Panc1 (cell line): ENCODE results near the gene MRPL14. TPM values are rescaled to one million over a fixed set of nuclear protein-coding genes. Genes with fewer than 3 reads are reported as not detected.

ENCODE experiments used
- ATAC-seq: fragments of 200-7000 bp; cut with Tn5 transposase; 2 replicates; pipeline ENCODE4 v1.9.1; 2020; ENCODE audit warnings: mild to moderate bottlenecking, moderate library complexity
- BruUV-seq: library from RNA; stranded (reverse); fragments of 400-500 nt; replicated peaks from 2 replicates; lab custom pipeline; 2021; lab: Mats Ljungman, UMichigan
- CTCF ChIA-PET: fragments of 300-600 bp; sonication (Branson Sonifier 250); formaldehyde crosslinking; loops from one replicate; lab custom pipeline; 2022; ENCODE audit warnings: antibody characterized with exemption; lab: Charles Lee
- POLR2A ChIA-PET: fragments of 300-600 bp; sonication (Branson Sonifier 250); formaldehyde crosslinking; loops from one replicate; lab custom pipeline; 2022; ENCODE audit warnings: antibody characterized with exemption; lab: Charles Lee
- DNase-seq: peaks from one replicate; pipeline ENCODE4 v3.0.0-alpha.2; 2010; ENCODE audit warnings: low read depth, low spot score
- H3K27ac ChIP-seq: 2 replicates; pipeline ENCODE4 v1.5.1; 2011; ENCODE audit warnings: mild to moderate bottlenecking, low read length, inconsistent platforms
- H3K27me3 ChIP-seq: fragments of 200-500 bp; sonication (Bioruptor generic); 2 replicates; pipeline ENCODE4 v1.6.0; 2014; ENCODE audit warnings: low read length, inconsistent platforms; ENCODE audit not compliant: control insufficient read depth, insufficient read depth
- H3K36me3 ChIP-seq: fragments of 200-500 bp; sonication (Bioruptor generic); 2 replicates; pipeline ENCODE4 v1.5.1; 2014; ENCODE audit warnings: inconsistent platforms, mild to moderate bottlenecking, low read length, moderate library complexity; ENCODE audit not compliant: control insufficient read depth, insufficient read depth
- H3K4me1 ChIP-seq: 2 replicates; pipeline ENCODE4 v1.5.1; 2011; ENCODE audit warnings: inconsistent platforms, mild to moderate bottlenecking, low read length, moderate library complexity; ENCODE audit not compliant: control insufficient read depth, insufficient read depth
- H3K4me3 ChIP-seq, 2 experiments: 2 replicates each; pipeline ENCODE4 v1.5.1; 2011 to 2012; ENCODE audit warnings: low read depth in 2 of 2, low read length in 2 of 2, mild to moderate bottlenecking in 2 of 2, inconsistent platforms in 1 of 2, moderate library complexity in 1 of 2
- H3K9me3 ChIP-seq: fragments of 200-500 bp; sonication (Bioruptor generic); 2 replicates; pipeline ENCODE4 v1.5.1; 2014; ENCODE audit warnings: low read depth, mild to moderate bottlenecking, inconsistent platforms, low read length, moderate library complexity; ENCODE audit not compliant: control insufficient read depth, insufficient read depth
- CTCF ChIP-seq: fragments of 450-650 bp; IDR thresholded peaks from 2 replicates; pipeline ENCODE4 v1.5.1; 2017; ENCODE audit warnings: mild to moderate bottlenecking
- POLR2AphosphoS5 ChIP-seq: IDR thresholded peaks from 2 replicates; pipeline ENCODE4 v1.6.1; 2012; ENCODE audit warnings: mild to moderate bottlenecking, low read depth, low read length, moderate library complexity
- REST ChIP-seq, 2 experiments: IDR thresholded peaks; 2 replicates each; pipeline ENCODE4 v1.6.1; 2011 to 2012; ENCODE audit warnings: low read depth in 2 of 2, control low read depth in 1 of 2, low read length in 1 of 2, mild to moderate bottlenecking in 1 of 2, moderate library complexity in 1 of 2; ENCODE audit not compliant: insufficient read depth in 1 of 2
- SIN3A ChIP-seq: IDR thresholded peaks from 2 replicates; pipeline ENCODE4 v1.6.1; 2012; ENCODE audit warnings: low read depth, mild to moderate bottlenecking, low read length, moderate library complexity, borderline replicate concordance; ENCODE audit not compliant: insufficient read depth
- TCF7L2 ChIP-seq: IDR thresholded peaks from 2 replicates; pipeline ENCODE4 v1.6.1; 2011; ENCODE audit warnings: mild to moderate bottlenecking, low read depth, low read length, inconsistent platforms
- in situ Hi-C: cut with HindIII; loops from 2 replicates; pipeline ENCODE4 v1.10.0; 2016; ENCODE audit warnings: low sequenced_read_pairs, low pct_unique_long_range_greater_than_20kb
- intact Hi-C: fragments of 100-400 bp; cut with micrococcal nuclease; formaldehyde crosslinking; loops from one replicate; pipeline ENCODE4 v1.10.0; 2022; ENCODE audit not compliant: unreplicated experiment
- total RNA-seq: library from RNA; stranded (reverse); gene quantifications from one replicate; pipeline ENCODE4 v1.2.1, GENCODE V29; 2021; ENCODE audit not compliant: unreplicated experiment

Gene MRPL14
- total RNA-seq, 1 experiment from 2014 or later, result 82.0 TPM

GRCh38 chr6:44167567-44167966 is 40.3 kb upstream of the MRPL14 start:
- no TSS peak for BruUV-seq
- no peaks in the 10 kb centered on the region for H3K27me3 ChIP-seq
- in situ Hi-C loops, result no loop called here
- peaks cover 9% of the 10 kb centered on the region for H3K4me1 ChIP-seq
- TF ChIP-seq CTCF (no peak), SIN3A (no peak), TCF7L2 (no peak), REST (IDR thresholded peaks at IDR 0.05; ENCODE audit: insufficient read depth in 1 of 2, low read depth in 2 of 2, low read length in 1 of 2) (no peak), POLR2AphosphoS5 (no peak)
- no peaks in the 10 kb centered on the region for H3K9me3 ChIP-seq
- CTCF ChIA-PET, result no interaction called here
- no peak for ATAC-seq
- DNase-seq, result no peak
- H3K36me3 ChIP-seq, result no peaks in the 10 kb centered on the region
- no peak overlapping the region for H3K4me3 ChIP-seq
- no peak overlapping the region for H3K27ac ChIP-seq
- POLR2A ChIA-PET, result interaction anchor here (1.0 kb wide), 1 partner anchor 80 kb away, joined by 10 read pairs; no protein-coding TSS in a partner anchor
- intact Hi-C loops, result no loop called here

GRCh38 chr6:44166591-44167184 is 39.4 kb upstream of the MRPL14 start:
- no peak for TF ChIP-seq SIN3A
- ChIA-PET CTCF (no interaction called here), POLR2A (interaction anchor here (1.0 kb wide), 1 partner anchor 81 kb away, joined by 10 read pairs; no protein-coding TSS in a partner anchor)
- in situ Hi-C loops, result no loop called here
- Histone ChIP-seq H3K4me1 (0 out of 2 replicates have a peak, but pooled peaks cover 6% of the 10 kb centered on the region), H3K36me3 (no peaks in the 10 kb centered on the region), H3K4me3 (no peak overlapping the region), H3K27me3 (no peaks in the 10 kb centered on the region), H3K9me3 (no peaks in the 10 kb centered on the region), H3K27ac (peak overlapping the region; percentile 11; the same call in 1 of the 2 replicates)
- intact Hi-C loops, result no loop called here
- no TSS peak for BruUV-seq
- DNase-seq (no peak), ATAC-seq (peak; percentile 49)

GRCh38 chr6:44166116-44166515 is 38.9 kb upstream of the MRPL14 start:
- POLR2A ChIA-PET, result no interaction called here
- no peak for TF ChIP-seq TCF7L2
- TF ChIP-seq CTCF, result no peak
- TF ChIP-seq REST (IDR thresholded peaks at IDR 0.05; ENCODE audit: insufficient read depth in 1 of 2, low read depth in 2 of 2, low read length in 1 of 2), result no peak
- TF ChIP-seq SIN3A, result no peak
- no peak for TF ChIP-seq POLR2AphosphoS5
- DNase-seq (no peak), ATAC-seq (peak; percentile 57)
- BruUV-seq, result no TSS peak
- CTCF ChIA-PET, result no interaction called here
- peak overlapping the region; percentile 11; the same call in 1 of the 2 replicates for H3K27ac ChIP-seq
- no peak overlapping the region for H3K4me3 ChIP-seq
- intact Hi-C loops, result no loop called here
- no peaks in the 10 kb centered on the region for H3K27me3 ChIP-seq
- H3K36me3 ChIP-seq, result no peaks in the 10 kb centered on the region
- H3K9me3 ChIP-seq, result no peaks in the 10 kb centered on the region
- 0 out of 2 replicates have a peak, but pooled peaks cover 6% of the 10 kb centered on the region for H3K4me1 ChIP-seq
- in situ Hi-C loops, result no loop called here
